Keratinocyte (primary cell): Measurements from ENCODE around the gene ZFYVE21.

Experiments used
- EZH2 ChIP-seq: IDR thresholded peaks from one replicate; pipeline ENCODE4 v1.6.1; 2012; ENCODE audit warnings: inconsistent platforms, mild to moderate bottlenecking, low read length, moderate library complexity
- TF ChIP-seq, protein P1 (sequence below), 3 experiments: IDR thresholded peaks in 1 of 3; conservative IDR thresholded peaks in 1 of 3; optimal IDR thresholded peaks in 1 of 3; 2 replicates in 2 of 3; 3 replicates in 1 of 3; pipeline versions ENCODE3 to v1.5.1; 2011; ENCODE audit warnings: low read length in 3 of 3, mild to moderate bottlenecking in 3 of 3, moderate library complexity in 2 of 3, control low read depth in 1 of 3, inconsistent platforms in 1 of 3; ENCODE audit not compliant: insufficient read depth in 2 of 3; ENCODE audit errors: extremely low read depth in 1 of 3

DNA sequence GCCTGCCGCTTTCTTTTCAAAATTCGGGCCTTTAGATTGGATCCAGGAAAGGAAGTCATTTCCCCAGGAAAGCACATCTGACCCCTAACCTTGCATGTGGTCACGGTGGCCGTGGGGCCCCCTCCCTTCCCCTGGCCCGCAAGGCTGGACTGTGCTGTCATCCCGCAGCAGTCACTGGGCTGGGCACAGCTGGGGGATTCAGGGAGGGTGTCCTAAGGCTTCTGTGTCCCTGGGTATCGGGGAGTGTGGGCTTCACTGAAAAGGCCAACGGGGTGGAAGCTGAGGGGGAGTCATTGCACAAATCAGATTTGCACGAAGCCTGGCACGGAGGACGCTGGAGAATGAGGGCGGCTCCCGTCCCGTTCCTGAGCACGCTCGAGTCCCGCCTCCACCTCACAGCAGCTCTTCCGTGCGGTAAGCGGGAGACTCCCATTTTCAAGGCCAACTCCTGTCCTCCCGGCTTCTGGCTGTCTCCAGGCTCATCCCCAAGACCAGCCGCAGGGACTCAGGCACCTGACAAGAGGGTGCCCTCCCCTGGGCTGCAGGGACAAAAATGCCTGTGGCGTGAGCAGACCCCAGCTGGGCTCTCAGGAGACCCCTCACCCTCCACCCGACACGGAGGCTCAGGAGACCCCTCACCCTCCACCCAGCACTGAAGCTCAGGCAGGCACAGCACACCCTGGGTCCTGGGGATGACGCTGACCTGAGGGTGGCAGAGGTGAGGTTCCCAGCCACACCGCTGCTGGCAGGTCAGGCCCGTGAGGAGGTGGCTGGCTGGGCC is 9.9 kb upstream of the ZFYVE21 start:
- TF ChIP-seq, protein P1, sequence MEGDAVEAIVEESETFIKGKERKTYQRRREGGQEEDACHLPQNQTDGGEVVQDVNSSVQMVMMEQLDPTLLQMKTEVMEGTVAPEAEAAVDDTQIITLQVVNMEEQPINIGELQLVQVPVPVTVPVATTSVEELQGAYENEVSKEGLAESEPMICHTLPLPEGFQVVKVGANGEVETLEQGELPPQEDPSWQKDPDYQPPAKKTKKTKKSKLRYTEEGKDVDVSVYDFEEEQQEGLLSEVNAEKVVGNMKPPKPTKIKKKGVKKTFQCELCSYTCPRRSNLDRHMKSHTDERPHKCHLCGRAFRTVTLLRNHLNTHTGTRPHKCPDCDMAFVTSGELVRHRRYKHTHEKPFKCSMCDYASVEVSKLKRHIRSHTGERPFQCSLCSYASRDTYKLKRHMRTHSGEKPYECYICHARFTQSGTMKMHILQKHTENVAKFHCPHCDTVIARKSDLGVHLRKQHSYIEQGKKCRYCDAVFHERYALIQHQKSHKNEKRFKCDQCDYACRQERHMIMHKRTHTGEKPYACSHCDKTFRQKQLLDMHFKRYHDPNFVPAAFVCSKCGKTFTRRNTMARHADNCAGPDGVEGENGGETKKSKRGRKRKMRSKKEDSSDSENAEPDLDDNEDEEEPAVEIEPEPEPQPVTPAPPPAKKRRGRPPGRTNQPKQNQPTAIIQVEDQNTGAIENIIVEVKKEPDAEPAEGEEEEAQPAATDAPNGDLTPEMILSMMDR (optimal IDR thresholded peaks at IDR 0.05 in 1 of 3, IDR thresholded peaks at IDR 0.05 in 1 of 3, conservative IDR thresholded peaks at IDR 0.05 in 1 of 3; ENCODE audit: extremely low read depth in 1 of 3, insufficient read depth in 2 of 3, low read length in 3 of 3), result no peak
- no peak for TF ChIP-seq EZH2
